Chondrocyte (in vitro differentiated cells): ENCODE data around the gene CEP164. TPM values are rescaled to one million over a fixed set of nuclear protein-coding genes. Genes with fewer than 3 reads are reported as not detected.

Experiments used
- DNase-seq: peaks from one replicate; pipeline ENCODE4 v3.0.0; 2021; ENCODE audit warnings: mixed read lengths, low spot score
- H3K27ac Mint-ChIP-seq: one replicate; pipeline ENCODE4 v1.8.0; 2021; ENCODE audit warnings: mild to moderate bottlenecking, moderate library complexity, mixed read lengths; ENCODE audit not compliant: unreplicated experiment
- H3K27me3 Mint-ChIP-seq: 2 replicates; pipeline ENCODE4 v1.8.0; 2021; ENCODE audit warnings: low read depth, mixed read lengths
- H3K36me3 Mint-ChIP-seq: 2 replicates; pipeline ENCODE4 v1.8.0; 2021; ENCODE audit warnings: low read depth, mixed read lengths
- H3K4me1 Mint-ChIP-seq: 2 replicates; pipeline ENCODE4 v1.8.0; 2021; ENCODE audit warnings: low read depth, mild to moderate bottlenecking, mixed read lengths
- H3K4me3 Mint-ChIP-seq: one replicate; pipeline ENCODE4 v1.8.0; 2021; ENCODE audit warnings: mild to moderate bottlenecking, moderate library complexity, mixed read lengths; ENCODE audit not compliant: unreplicated experiment
- H3K9me3 Mint-ChIP-seq: 2 replicates; pipeline ENCODE4 v1.8.0; 2021; ENCODE audit warnings: low read depth, mixed read lengths
- total RNA-seq: library from RNA; stranded (reverse); gene quantifications from 3 replicates; pipeline ENCODE4 v1.2.1, GENCODE V29; 2021
- TF ChIP-seq, protein P1 (sequence below): fragments of 200-600 bp; sonication (generic); IDR thresholded peaks from 2 replicates; pipeline ENCODE4 v1.5.0; 2021; ENCODE audit warnings: antibody characterized with exemption, mild to moderate bottlenecking, moderate library complexity

CEP164 gene
- total RNA-seq, 1 donor from 2014 or later: 29.2 TPM

DNA sequence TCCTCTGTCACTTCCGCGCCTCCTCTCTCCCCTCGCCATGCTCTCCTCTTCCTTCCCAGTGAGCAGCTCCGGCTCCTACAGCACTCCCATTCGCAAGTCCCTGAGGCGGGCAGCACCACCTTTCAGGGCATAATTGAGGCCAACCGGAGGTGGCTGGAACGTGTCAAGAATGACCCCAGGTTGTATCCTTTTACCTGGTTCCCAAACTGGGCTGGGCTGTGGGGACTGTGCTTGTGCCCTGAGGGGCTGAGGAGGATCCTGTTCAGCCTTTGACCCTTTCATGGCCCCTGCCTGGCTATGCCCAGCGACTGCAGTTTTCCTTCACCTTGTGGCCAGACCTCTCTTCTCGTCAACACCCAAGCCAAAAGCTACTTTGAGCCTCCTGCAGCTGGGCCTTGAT lies 84.1 kb downstream of the CEP164 start:
- H3K27me3 Mint-ChIP-seq: no peaks in the 10 kb centered on the region
- TF ChIP-seq, protein P1, sequence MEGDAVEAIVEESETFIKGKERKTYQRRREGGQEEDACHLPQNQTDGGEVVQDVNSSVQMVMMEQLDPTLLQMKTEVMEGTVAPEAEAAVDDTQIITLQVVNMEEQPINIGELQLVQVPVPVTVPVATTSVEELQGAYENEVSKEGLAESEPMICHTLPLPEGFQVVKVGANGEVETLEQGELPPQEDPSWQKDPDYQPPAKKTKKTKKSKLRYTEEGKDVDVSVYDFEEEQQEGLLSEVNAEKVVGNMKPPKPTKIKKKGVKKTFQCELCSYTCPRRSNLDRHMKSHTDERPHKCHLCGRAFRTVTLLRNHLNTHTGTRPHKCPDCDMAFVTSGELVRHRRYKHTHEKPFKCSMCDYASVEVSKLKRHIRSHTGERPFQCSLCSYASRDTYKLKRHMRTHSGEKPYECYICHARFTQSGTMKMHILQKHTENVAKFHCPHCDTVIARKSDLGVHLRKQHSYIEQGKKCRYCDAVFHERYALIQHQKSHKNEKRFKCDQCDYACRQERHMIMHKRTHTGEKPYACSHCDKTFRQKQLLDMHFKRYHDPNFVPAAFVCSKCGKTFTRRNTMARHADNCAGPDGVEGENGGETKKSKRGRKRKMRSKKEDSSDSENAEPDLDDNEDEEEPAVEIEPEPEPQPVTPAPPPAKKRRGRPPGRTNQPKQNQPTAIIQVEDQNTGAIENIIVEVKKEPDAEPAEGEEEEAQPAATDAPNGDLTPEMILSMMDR: no peak
- H3K36me3 Mint-ChIP-seq: peaks cover 21% of the 10 kb centered on the region
- no peaks in the 10 kb centered on the region for H3K4me1 Mint-ChIP-seq
- H3K9me3 Mint-ChIP-seq: no peaks in the 10 kb centered on the region
- H3K27ac Mint-ChIP-seq: no peak overlapping the region
- DNase-seq: no peak
- no peak overlapping the region for H3K4me3 Mint-ChIP-seq

DNA sequence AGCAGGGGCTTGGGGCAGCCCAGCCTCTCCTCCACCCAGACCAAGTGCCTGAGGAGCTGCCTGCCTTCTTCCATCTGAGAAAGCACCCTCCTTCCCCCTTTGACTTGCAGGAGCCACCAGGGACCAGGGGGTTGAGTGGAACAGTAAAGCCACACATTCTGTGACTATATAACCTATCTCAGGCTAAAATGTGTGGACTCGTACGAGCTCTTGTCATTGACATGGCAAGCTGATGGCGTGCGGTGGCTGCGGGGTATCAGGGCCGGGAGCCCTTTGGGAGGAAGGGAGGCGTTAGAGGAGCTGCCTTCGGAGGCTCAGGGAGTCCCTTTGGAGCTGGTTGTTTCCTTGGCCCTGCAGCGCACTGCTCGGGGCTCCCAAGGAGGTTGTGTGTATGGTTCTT lies 84.5 kb downstream of the CEP164 start:
- no peak overlapping the region for H3K27ac Mint-ChIP-seq
- no peak for DNase-seq
- no peaks in the 10 kb centered on the region for H3K9me3 Mint-ChIP-seq
- peaks cover 21% of the 10 kb centered on the region for H3K36me3 Mint-ChIP-seq
- TF ChIP-seq, protein P1: no peak
- H3K4me1 Mint-ChIP-seq: no peaks in the 10 kb centered on the region
- no peaks in the 10 kb centered on the region for H3K27me3 Mint-ChIP-seq
- no peak overlapping the region for H3K4me3 Mint-ChIP-seq

DNA sequence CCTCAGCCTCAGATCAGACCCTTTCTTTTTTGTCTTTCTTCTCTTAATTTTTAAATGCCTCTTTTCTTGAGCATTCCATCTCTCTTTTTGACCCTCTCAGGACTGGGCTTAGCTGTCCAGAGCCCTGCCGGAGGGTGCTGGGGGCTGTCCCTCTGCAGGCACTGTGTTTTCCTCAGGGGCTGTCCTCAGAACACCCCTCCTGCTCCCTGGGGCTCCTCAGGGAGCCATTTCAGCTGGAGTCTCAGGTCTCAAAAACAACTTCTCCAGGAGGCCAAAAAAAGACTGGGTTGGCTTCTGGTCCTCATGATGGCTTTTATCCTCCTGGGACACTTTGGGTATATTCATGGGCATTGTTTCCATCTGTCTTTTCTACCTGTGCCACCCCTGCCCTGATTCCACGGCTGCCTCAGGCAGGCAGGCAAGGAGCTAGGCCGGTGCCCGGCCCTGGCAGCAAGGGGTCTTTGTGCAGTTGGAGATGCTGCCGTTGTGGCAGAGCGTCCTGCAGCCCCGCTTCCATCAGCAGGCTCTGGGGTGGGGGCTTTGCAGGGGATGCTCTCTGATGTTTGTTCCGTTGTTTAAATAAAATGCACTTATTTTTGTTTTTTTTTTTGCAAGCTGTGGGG lies 85.1 kb downstream of the CEP164 start:
- TF ChIP-seq, protein P1: no peak
- peaks cover 19% of the 10 kb centered on the region for H3K36me3 Mint-ChIP-seq
- DNase-seq: no peak
- no peak overlapping the region for H3K27ac Mint-ChIP-seq
- no peaks in the 10 kb centered on the region for H3K9me3 Mint-ChIP-seq
- no peaks in the 10 kb centered on the region for H3K4me1 Mint-ChIP-seq
- H3K4me3 Mint-ChIP-seq: no peak overlapping the region
- no peaks in the 10 kb centered on the region for H3K27me3 Mint-ChIP-seq

DNA sequence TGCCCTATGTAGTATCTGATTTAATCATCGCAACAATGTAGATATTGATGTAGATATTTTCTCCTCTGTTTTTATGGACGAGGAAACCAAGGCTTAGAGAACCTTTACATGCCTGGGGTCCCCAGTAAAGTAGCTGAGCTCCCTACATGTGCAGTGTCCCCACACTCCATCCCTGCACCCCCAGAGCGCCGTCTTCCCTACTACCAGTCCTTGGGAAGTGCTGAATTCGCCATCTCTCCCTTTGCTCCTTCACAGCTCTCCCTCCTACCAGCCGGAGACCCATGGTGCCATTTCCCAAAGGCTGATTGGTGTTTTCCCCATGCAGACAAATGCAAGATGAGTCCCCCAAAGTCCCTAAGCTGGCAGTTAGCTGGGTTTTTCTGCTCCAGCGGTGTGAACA lies 86.0 kb downstream of the CEP164 start:
- Mint-ChIP-seq H3K4me3 (no peak overlapping the region), H3K27me3 (no peaks in the 10 kb centered on the region), H3K27ac (no peak overlapping the region), H3K4me1 (no peaks in the 10 kb centered on the region), H3K36me3 (peaks cover 14% of the 10 kb centered on the region), H3K9me3 (no peaks in the 10 kb centered on the region)
- TF ChIP-seq, protein P1: no peak
- no peak for DNase-seq

DNA sequence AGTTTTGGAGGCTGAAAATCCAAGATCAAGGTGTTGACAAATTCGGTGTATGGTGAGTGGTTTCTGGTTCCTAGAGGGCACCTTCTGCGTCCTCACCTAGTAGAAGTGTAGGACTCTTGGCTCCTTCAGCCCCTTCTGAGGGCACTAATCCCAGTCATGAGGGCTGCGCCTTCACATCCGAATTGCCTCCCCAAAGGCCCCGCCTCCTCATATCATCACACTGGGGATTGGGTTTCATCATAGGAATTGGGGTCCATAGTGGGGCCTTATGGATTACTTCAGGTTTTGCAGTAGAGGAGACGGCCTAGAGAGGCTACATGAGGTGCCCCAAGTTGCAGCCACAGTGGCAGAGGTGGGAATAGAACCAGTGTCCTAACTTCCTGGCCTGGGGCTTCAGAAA lies 87.1 kb downstream of the CEP164 start:
- H3K27ac Mint-ChIP-seq: no peak overlapping the region
- no peak for DNase-seq
- H3K4me3 Mint-ChIP-seq: no peak overlapping the region
- no peaks in the 10 kb centered on the region for H3K9me3 Mint-ChIP-seq
- H3K36me3 Mint-ChIP-seq: peaks cover 6% of the 10 kb centered on the region
- TF ChIP-seq, protein P1: no peak
- H3K27me3 Mint-ChIP-seq: no peaks in the 10 kb centered on the region
- no peaks in the 10 kb centered on the region for H3K4me1 Mint-ChIP-seq
